ENCODE data around the gene KIF16B.

KIF16B gene

DNA sequence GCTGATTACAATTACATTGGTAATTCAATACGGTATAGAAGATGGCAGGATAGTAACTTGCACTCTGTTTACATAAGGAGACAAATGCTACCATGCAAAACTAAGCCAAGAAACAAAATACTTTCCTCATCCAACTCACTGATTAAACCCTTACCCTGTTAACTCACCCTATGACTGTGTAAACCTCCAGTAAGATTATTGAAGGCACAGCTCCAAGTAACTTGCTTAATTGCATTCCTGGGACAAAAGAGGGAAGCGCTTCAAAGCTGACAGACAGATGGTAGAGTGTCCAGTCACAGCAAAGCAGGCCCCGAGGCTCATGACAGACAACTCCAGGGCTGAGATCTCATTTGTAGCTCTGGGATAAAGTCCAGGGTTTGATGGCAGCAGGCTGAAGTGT, 6.9 kb upstream of the KIF16B start:
- no peak for DNase-seq (ENCODE audit: low read depth)
- no peak overlapping the region for H3K4me3 ChIP-seq (ENCODE audit: low read depth, low read length)
- TF ChIP-seq, protein P1, sequence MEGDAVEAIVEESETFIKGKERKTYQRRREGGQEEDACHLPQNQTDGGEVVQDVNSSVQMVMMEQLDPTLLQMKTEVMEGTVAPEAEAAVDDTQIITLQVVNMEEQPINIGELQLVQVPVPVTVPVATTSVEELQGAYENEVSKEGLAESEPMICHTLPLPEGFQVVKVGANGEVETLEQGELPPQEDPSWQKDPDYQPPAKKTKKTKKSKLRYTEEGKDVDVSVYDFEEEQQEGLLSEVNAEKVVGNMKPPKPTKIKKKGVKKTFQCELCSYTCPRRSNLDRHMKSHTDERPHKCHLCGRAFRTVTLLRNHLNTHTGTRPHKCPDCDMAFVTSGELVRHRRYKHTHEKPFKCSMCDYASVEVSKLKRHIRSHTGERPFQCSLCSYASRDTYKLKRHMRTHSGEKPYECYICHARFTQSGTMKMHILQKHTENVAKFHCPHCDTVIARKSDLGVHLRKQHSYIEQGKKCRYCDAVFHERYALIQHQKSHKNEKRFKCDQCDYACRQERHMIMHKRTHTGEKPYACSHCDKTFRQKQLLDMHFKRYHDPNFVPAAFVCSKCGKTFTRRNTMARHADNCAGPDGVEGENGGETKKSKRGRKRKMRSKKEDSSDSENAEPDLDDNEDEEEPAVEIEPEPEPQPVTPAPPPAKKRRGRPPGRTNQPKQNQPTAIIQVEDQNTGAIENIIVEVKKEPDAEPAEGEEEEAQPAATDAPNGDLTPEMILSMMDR (IDR thresholded peaks at IDR 0.05; ENCODE audit: insufficient read depth, low read depth, low read length, missing control alignments) = no peak

DNA sequence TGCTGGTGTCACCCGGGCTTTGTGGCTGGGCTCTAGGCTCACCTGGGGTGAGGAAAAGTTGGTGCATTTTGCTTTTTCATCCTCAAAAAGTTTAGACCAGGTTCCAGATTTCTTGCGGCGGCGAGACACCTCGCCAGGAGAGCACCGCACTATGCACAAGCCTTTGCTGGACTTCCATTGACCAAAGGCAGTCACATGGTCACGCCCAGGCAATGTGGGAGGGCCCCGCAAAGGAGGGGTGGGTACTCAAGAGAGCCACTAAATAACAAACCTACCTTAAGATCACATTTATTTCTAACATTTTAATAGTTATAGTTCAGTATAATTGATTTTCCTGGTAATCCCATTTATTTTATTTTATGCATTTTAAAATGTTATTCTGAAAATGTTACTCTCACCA, 3.0 kb upstream of the KIF16B start:
- no peak for DNase-seq (ENCODE audit: low read depth)
- no peak overlapping the region for H3K4me3 ChIP-seq (ENCODE audit: low read depth, low read length)
- TF ChIP-seq, protein P1 (IDR thresholded peaks at IDR 0.05; ENCODE audit: insufficient read depth, low read depth, low read length, missing control alignments) = no peak

DNA sequence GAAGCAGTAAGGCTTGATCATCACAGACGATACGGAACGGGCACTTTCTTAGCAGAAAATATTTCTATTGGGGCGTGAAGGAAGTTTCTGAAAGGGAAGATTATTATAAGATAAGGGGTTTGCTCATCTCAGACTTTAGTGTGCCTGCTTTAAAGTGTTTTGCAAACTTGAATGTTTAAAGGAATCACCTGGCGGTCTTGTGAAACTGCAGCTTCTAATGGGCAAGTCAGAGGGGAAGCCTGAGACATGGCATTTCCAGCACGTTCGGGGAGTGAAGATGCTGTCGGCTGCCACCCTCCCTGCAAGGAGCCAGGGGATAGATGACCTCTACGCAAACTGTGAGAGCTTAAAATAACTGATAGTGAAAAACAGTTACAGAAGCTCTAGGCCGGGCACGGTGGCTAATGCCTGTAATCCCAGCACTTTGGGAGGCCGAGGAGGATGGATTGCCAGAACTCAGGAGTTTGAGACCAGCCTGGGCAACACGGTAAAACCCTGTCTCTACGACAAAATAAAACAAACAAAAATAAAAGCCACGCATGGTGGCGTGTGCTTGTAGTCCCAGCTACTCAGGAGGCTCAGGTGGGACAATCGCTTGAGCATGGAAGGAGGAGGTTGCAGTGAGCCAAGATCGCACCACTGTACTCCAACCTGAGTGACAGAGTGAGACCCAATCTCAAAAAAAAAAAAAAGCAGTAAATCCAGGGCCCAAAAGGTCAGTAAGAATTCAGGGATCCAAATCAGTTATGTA, 2.3 kb upstream of the KIF16B start:
- H3K4me3 ChIP-seq (ENCODE audit: low read depth, low read length) = peak overlapping the region; percentile 51
- peak; percentile 9 for DNase-seq (ENCODE audit: low read depth)
- TF ChIP-seq, protein P1 (IDR thresholded peaks at IDR 0.05; ENCODE audit: insufficient read depth, low read depth, low read length, missing control alignments) = no peak

DNA sequence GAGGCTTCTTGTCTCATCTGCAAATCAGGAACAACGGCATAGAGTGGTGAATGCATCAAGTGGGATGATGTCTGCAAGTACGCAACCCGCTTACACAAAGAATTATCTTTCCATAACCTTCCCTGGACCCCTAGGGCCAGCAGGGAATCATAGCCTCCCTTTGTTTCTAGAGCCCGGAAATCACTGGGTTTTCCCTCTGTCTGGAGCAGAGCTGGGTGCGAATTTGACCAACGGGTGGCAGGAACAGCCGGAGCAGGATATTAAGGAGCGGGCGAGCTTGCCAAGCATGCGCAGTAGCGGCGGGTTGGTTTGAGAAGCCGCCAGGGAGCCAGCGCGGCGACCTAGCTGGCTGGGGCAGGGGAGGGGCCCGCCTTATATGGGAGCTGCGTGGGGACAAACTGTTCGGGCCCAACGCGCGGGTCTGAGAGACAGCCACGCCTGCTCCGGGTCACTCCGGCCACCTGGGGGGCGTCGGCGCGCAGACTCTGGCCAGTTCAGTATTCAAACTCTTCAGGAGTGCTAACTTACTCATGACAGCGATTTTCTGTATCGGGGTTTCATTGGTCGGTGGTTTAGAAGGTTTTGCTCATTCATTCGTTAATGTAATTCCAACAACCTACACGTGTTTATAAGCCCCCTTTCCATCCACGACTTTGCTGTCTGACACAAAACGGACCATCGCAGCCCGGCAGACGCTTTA, 1.6 kb upstream of the KIF16B start:
- peak overlapping the region; percentile 51 for H3K4me3 ChIP-seq (ENCODE audit: low read depth, low read length)
- TF ChIP-seq, protein P1 (IDR thresholded peaks at IDR 0.05; ENCODE audit: insufficient read depth, low read depth, low read length, missing control alignments) = no peak
- DNase-seq (ENCODE audit: low read depth) = peak; percentile 92

DNA sequence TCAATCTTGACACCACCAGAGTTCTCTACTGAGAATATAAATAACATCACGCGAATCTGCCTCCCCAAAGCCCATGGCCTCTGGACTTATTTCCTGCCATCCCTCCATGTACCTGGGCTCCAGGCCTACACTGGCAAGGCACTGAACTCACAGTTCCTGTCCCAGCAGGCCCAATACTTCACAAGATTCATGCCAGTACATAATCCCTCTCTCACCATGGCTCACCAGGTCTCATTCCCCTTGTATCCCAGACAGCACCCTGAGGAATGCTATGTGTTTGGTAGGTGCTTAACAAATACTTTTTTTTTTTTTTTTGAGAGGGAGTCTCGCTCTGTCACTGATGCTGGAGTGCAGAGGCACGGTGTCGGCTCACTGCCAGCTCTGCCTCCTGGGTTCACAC, 1.9 kb downstream of the KIF16B start:
- no peak for DNase-seq (ENCODE audit: low read depth)
- TF ChIP-seq, protein P1 (IDR thresholded peaks at IDR 0.05; ENCODE audit: insufficient read depth, low read depth, low read length, missing control alignments) = no peak
- no peak overlapping the region for H3K4me3 ChIP-seq (ENCODE audit: low read depth, low read length)

DNA sequence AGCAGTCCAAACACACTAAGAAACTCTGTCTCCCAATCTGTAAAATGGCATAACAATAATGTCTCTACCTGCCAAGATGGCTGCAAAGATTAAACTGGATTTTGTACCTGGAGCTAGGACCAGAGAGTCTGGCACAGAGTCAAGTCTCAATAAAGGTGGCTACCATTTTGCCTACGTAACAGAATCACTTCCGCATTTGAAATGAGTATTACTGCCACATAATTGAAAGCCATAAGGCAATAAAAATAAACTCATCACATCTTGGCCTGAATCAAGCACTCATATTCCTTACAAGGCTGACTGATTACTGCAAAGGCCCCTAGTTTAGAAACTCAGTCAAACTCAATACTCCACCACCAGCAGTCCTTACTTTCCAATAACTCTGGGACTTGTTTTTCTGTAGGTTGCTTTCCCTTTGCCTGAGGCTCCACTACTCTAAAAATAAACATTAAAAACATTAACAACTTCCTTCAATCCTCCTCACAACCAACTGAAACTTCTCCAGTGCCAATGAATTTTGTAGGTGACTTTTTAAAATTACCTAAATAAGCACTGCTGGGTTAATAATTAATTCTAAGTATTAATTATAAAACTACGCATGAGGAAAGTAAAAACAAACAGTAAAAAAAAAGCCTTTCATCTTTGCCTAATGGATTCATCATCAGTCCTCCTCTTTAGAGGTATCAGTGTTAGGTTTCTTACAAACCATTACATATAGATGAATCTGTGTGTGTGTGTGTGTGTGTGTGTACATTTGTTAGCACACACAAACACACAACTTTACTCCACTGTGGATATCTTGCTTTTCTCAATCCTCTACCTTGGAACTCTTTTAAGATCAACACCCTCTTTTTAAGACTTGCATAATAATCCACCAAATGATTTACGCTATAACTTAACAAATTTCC, 3.7 kb downstream of the KIF16B start:
- TF ChIP-seq, protein P1 (IDR thresholded peaks at IDR 0.05; ENCODE audit: insufficient read depth, low read depth, low read length, missing control alignments) = no peak
- H3K4me3 ChIP-seq (ENCODE audit: low read depth, low read length) = no peak overlapping the region
- DNase-seq (ENCODE audit: low read depth) = no peak
